ENCODE data around the gene RYR3.

The RYR3 gene

GRCh38 chr15:33644304-33644703, 333.5 kb downstream of the RYR3 start:
- no peak for DNase-seq (ENCODE audit: low read depth in 2 of 2)

- DNase-seq (ENCODE audit: low read depth in 2 of 2), result no peak
Observed at GRCh38 chr15:33646744-33647143, 336.0 kb downstream of the RYR3 start.

GRCh38 chr15:33649217-33649933, 338.6 kb downstream of the RYR3 start:
- DNase-seq (ENCODE audit: low read depth in 2 of 2), result no peak

GRCh38 chr15:33654860-33655259, 344.1 kb downstream of the RYR3 start:
- DNase-seq (ENCODE audit: low read depth in 2 of 2), result no peak

- no peak for DNase-seq (ENCODE audit: low read depth in 2 of 2)
Observed at GRCh38 chr15:33655488-33655887, 344.7 kb downstream of the RYR3 start.

GRCh38 chr15:33656168-33656567, 345.4 kb downstream of the RYR3 start:
- no peak for DNase-seq (ENCODE audit: low read depth in 2 of 2)

GRCh38 chr15:33660151-33660550, 349.4 kb downstream of the RYR3 start:
- DNase-seq (ENCODE audit: low read depth in 2 of 2), result no peak

GRCh38 chr15:33662014-33662413, 351.2 kb downstream of the RYR3 start:
- no peak for DNase-seq (ENCODE audit: low read depth in 2 of 2)

- DNase-seq (ENCODE audit: low read depth in 2 of 2), result no peak
Observed at GRCh38 chr15:33664947-33665346, 354.2 kb downstream of the RYR3 start.

- no peak for DNase-seq (ENCODE audit: low read depth in 2 of 2)
Observed at GRCh38 chr15:33670567-33670966, 359.8 kb downstream of the RYR3 start.

- no peak for DNase-seq (ENCODE audit: low read depth in 2 of 2)
Observed at GRCh38 chr15:33671456-33671855, 360.7 kb downstream of the RYR3 start.

GRCh38 chr15:33675246-33675645, 364.5 kb downstream of the RYR3 start:
- DNase-seq (ENCODE audit: low read depth in 2 of 2), result no peak

- DNase-seq (ENCODE audit: low read depth in 2 of 2), result no peak
Observed at GRCh38 chr15:33677238-33677830, 366.6 kb downstream of the RYR3 start.

- no peak for DNase-seq (ENCODE audit: low read depth in 2 of 2)
Observed at GRCh38 chr15:33678176-33678575, 367.4 kb downstream of the RYR3 start.

GRCh38 chr15:33678602-33679001, 367.8 kb downstream of the RYR3 start:
- no peak for DNase-seq (ENCODE audit: low read depth in 2 of 2)

- no peak for DNase-seq (ENCODE audit: low read depth in 2 of 2)
Observed at GRCh38 chr15:33679061-33679460, 368.3 kb downstream of the RYR3 start.

- no peak for DNase-seq (ENCODE audit: low read depth in 2 of 2)
Observed at GRCh38 chr15:33680336-33680735, 369.6 kb downstream of the RYR3 start.

- no peak for DNase-seq (ENCODE audit: low read depth in 2 of 2)
Observed at GRCh38 chr15:33693166-33693800, 382.5 kb downstream of the RYR3 start.

GRCh38 chr15:33698126-33698525, 387.4 kb downstream of the RYR3 start:
- no peak for DNase-seq (ENCODE audit: low read depth in 2 of 2)

GRCh38 chr15:33699145-33699544, 388.4 kb downstream of the RYR3 start:
- no peak for DNase-seq (ENCODE audit: low read depth in 2 of 2)

- no peak for DNase-seq (ENCODE audit: low read depth in 2 of 2)
Observed at GRCh38 chr15:33699691-33700447, 389.1 kb downstream of the RYR3 start.

- DNase-seq (ENCODE audit: low read depth in 2 of 2), result peak; percentile 6 to 18
Observed at GRCh38 chr15:33700695-33701303, 390.0 kb downstream of the RYR3 start.
